Central memory CD8-positive, alpha-beta T cell (primary cell): ENCODE results near the gene FXR2.

ENCODE experiments used
- ATAC-seq: fragments of 150-1000 bp; cut with Tn5 transposase; replicated peaks from 2 replicates; pipeline ENCODE4 v1.10.0; 2022; ENCODE audit warnings: mild to moderate bottlenecking, moderate FRiP score, moderate number of reproducible peaks; ENCODE audit not compliant: poor library complexity, severe bottlenecking; ENCODE audit errors: extremely low read depth
- DNase-seq, 2 donors: peaks; one replicate each; pipeline ENCODE4 v3.0.0; 2021; ENCODE audit warnings: low spot score in 2 of 2
- H3K27ac Mint-ChIP-seq: one replicate; pipeline ENCODE4 v1.8.0; 2022; ENCODE audit warnings: low read depth, mild to moderate bottlenecking, moderate library complexity, mixed read lengths
- H3K27me3 Mint-ChIP-seq: one replicate; pipeline ENCODE4 v1.8.0; 2022; ENCODE audit warnings: mixed read lengths
- H3K36me3 Mint-ChIP-seq: one replicate; pipeline ENCODE4 v1.8.0; 2022; ENCODE audit warnings: mild to moderate bottlenecking, moderate library complexity, mixed read lengths; ENCODE audit not compliant: insufficient read depth
- H3K4me1 Mint-ChIP-seq: one replicate; pipeline ENCODE4 v1.8.0; 2022; ENCODE audit warnings: mixed read lengths
- H3K4me3 Mint-ChIP-seq: one replicate; pipeline ENCODE4 v1.8.0; 2022; ENCODE audit warnings: mild to moderate bottlenecking, moderate library complexity, mixed read lengths
- H3K9me3 Mint-ChIP-seq: one replicate; pipeline ENCODE4 v1.8.0; 2022; ENCODE audit warnings: mixed read lengths

The FXR2 gene

DNA sequence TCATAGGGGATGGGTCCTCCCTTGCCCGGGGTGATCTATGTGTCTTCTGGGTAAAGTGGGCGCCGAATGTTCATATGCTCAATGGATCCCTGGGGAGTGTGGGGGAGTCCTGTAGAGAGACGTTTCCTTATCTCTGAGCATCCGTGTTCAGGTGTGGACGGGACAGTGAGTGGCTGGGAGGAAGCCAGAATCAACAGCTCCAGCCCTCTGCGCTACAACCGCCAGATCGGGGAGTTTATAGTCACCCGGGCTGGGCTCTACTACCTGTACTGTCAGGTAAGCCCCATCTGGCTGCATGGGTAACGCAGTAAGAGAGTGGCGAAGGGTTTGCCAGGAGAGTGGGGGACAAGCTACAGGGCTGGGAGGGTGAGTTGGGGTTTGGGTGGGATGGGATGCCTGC lies 58.1 kb downstream of the FXR2 start:
- no peaks in the 10 kb centered on the region for H3K27me3 Mint-ChIP-seq
- peaks cover 13% of the 10 kb centered on the region for H3K36me3 Mint-ChIP-seq
- ATAC-seq (no peak), DNase-seq (no peak)
- peaks cover 46% of the 10 kb centered on the region for H3K4me1 Mint-ChIP-seq
- H3K27ac Mint-ChIP-seq = no peak overlapping the region
- H3K4me3 Mint-ChIP-seq = no peak overlapping the region
- H3K9me3 Mint-ChIP-seq = no peaks in the 10 kb centered on the region

DNA sequence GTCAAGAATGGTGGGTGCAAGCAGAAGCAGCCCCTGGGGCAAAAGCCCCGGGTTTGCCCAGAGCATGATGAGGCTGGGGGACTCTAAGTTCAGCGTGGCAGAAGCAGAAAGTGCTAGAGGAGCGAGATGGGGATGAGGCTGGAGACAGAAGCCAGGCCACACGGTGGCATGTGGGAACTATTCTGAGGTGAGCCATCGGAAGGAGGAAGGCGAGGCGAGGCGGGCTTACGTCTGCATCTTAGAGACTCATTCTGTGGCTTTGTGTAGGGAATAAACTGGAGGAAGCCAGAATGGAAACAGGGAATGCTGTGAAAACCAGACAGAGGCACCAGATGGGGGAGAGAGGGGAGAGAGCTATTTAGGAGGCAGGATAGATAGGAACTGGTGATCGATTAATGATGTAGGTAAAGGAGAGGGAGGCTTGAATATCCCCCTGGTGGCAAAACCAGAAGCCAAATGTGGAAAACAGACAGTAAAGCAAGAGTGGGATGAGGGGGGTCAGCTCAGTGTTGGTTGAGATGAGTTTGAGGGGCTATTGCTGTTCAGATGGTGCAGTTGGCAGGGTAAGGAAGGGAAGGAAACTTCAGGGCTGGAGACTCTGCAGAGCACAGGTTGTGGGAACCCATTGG lies 59.3 kb downstream of the FXR2 start:
- Mint-ChIP-seq H3K4me1 (peaks cover 43% of the 10 kb centered on the region), H3K27ac (no peak overlapping the region), H3K4me3 (no peak overlapping the region), H3K27me3 (no peaks in the 10 kb centered on the region), H3K36me3 (peaks cover 5% of the 10 kb centered on the region), H3K9me3 (no peaks in the 10 kb centered on the region)
- no peak for DNase-seq
- no peak for ATAC-seq

GRCh38 chr17:7553356-7553755 lies 61.3 kb downstream of the FXR2 start:
- Mint-ChIP-seq H3K27me3 (no peaks in the 10 kb centered on the region), H3K4me3 (no peak overlapping the region), H3K27ac (no peak overlapping the region), H3K4me1 (peaks cover 44% of the 10 kb centered on the region), H3K36me3 (peaks cover 4% of the 10 kb centered on the region), H3K9me3 (no peaks in the 10 kb centered on the region)
- DNase-seq (no peak), ATAC-seq (no peak)

- ATAC-seq = no peak
- Mint-ChIP-seq H3K27ac (peak overlapping the region; percentile 64), H3K9me3 (no peaks in the 10 kb centered on the region), H3K27me3 (no peaks in the 10 kb centered on the region), H3K36me3 (peaks cover 5% of the 10 kb centered on the region), H3K4me1 (peaks cover 51% of the 10 kb centered on the region), H3K4me3 (peak overlapping the region; percentile 14)
- DNase-seq = no peak
These were observed 62.1 kb downstream of the FXR2 start for GRCh38 chr17:7552621-7553051.

GRCh38 chr17:7551396-7551795 lies 63.3 kb downstream of the FXR2 start:
- ATAC-seq = no peak
- peak overlapping the region; percentile 24 for H3K4me3 Mint-ChIP-seq
- H3K27ac Mint-ChIP-seq = no peak overlapping the region
- no peak for DNase-seq
- H3K36me3 Mint-ChIP-seq = peaks cover 5% of the 10 kb centered on the region
- no peaks in the 10 kb centered on the region for H3K9me3 Mint-ChIP-seq
- H3K4me1 Mint-ChIP-seq = peaks cover 55% of the 10 kb centered on the region
- H3K27me3 Mint-ChIP-seq = no peaks in the 10 kb centered on the region

DNA sequence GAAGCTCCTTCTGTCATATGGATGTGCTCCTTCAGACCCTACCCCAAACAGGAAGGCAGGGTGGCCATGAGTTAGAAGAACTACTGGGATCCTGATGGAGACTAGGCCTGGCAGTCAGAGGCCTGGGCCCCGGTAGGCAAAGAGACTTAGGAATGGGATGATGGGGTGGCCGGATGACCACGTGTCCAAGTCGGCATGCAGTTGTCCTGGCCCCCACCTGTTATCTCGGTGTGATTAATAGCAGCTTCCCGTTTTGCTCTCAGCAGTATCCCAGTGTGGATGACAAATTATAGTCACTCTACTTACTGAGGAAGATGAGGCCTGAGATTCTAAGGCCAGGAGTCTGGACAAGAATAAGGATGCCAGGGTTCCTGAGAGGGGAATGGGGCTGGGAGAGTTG lies 64.4 kb downstream of the FXR2 start:
- peaks cover 52% of the 10 kb centered on the region for H3K4me1 Mint-ChIP-seq
- no peaks in the 10 kb centered on the region for H3K9me3 Mint-ChIP-seq
- no peak overlapping the region for H3K27ac Mint-ChIP-seq
- H3K36me3 Mint-ChIP-seq = peaks cover 5% of the 10 kb centered on the region
- H3K4me3 Mint-ChIP-seq = peak overlapping the region; percentile 76
- DNase-seq = no peak
- no peak for ATAC-seq
- H3K27me3 Mint-ChIP-seq = no peaks in the 10 kb centered on the region

DNA sequence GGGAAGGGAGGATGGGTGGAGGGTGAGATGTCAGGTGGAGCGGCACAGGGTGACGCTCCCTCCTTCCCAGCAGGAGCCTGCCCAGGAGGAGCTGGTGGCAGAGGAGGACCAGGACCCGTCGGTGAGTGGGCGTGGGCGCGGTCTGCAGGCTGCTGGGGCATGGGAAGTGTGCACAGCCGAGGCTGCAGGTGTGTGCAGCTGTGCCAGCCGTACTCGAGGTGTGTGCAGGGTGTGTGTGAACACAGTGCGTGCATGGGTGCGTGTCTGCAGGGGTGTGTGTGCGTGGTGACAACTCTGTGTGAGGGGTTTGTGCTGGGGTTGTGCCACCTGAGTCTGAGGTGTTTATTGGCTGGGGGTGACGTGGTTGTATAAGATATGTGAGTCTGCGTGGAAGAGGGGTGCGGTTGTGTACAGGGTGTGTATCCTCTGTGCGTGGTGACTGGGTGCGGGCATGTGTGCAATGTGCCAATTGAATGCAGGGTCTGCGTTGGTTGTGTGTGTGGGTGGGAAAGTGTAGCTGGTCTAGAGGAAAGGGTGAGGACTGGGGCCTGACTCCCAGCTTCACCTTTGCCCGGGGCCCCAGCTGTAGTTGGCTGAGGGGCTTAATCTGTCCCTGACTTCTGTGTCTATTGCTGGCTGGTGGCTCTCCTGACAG lies 65.2 kb downstream of the FXR2 start:
- Mint-ChIP-seq H3K27me3 (no peaks in the 10 kb centered on the region), H3K9me3 (no peaks in the 10 kb centered on the region), H3K4me1 (peaks cover 48% of the 10 kb centered on the region), H3K36me3 (peaks cover 5% of the 10 kb centered on the region), H3K27ac (peak overlapping the region; percentile 1), H3K4me3 (peak overlapping the region; percentile 76)
- ATAC-seq (peak; percentile 62), DNase-seq (no peak)

- H3K9me3 Mint-ChIP-seq = no peaks in the 10 kb centered on the region
- DNase-seq = no peak
- H3K4me1 Mint-ChIP-seq = peaks cover 47% of the 10 kb centered on the region
These were observed 65.9 kb downstream of the FXR2 start, which contains the start of gene TNFSF12 for GRCh38 chr17:7548585-7549400. Gene TNFSF12, plus strand, starts transcription at chr17:7549058. Its CDS starts 96 bp downstream, at chr17:7549154.

GRCh38 chr17:7544911-7545310 lies 69.8 kb downstream of the FXR2 start:
- no peaks in the 10 kb centered on the region for H3K9me3 Mint-ChIP-seq

More at GRCh38 chr17:7548585-7549400, 65.9 kb downstream of the FXR2 start, which contains the start of gene TNFSF12:
- peaks cover 5% of the 10 kb centered on the region for H3K36me3 Mint-ChIP-seq
- no peaks in the 10 kb centered on the region for H3K27me3 Mint-ChIP-seq
- H3K4me3 Mint-ChIP-seq = peak within 1 kb of the TSS; percentile 76
- peak within 1 kb of the TSS; percentile 89 for H3K27ac Mint-ChIP-seq
- ATAC-seq = peak; percentile 61

More at GRCh38 chr17:7544911-7545310, 69.8 kb downstream of the FXR2 start:
- Mint-ChIP-seq H3K36me3 (peaks cover 3% of the 10 kb centered on the region), H3K27ac (no peak overlapping the region), H3K27me3 (peaks cover 8% of the 10 kb centered on the region), H3K4me3 (no peak overlapping the region), H3K4me1 (peaks cover 21% of the 10 kb centered on the region)
- DNase-seq (no peak), ATAC-seq (no peak)
